H1 (cell line): ENCODE data around the gene TSKU. TPM values are rescaled to one million over a fixed set of nuclear protein-coding genes. Genes with fewer than 3 reads are reported as not detected.

Source experiments
- CTCF ChIA-PET: fragments of 300-600 bp; sonication (Branson Sonifier 250); formaldehyde crosslinking; loops from one replicate; lab custom pipeline; 2021; ENCODE audit not compliant: partially characterized antibody; lab: Charles Lee
- POLR2A ChIA-PET: fragments of 300-600 bp; sonication (Branson Sonifier 250); formaldehyde crosslinking; loops from one replicate; lab custom pipeline; 2021; ENCODE audit warnings: inconsistent platforms; ENCODE audit not compliant: partially characterized antibody; lab: Charles Lee
- DNase-seq, 2 experiments: peaks; one replicate each; pipeline versions ENCODE4 v3.0.0 to v3.0.0-alpha.2; 2010 to 2022; ENCODE audit warnings: low spot score in 2 of 2, low read depth in 1 of 2, mixed read lengths in 1 of 2
- FAIRE-seq: peaks from 2 replicates; lab custom pipeline; 2011; peaks lifted over from hg19 to GRCh38; lab: Jason Lieb, UNC
- H2AFZ ChIP-seq: 2 replicates; pipeline ENCODE4 v1.8.1; 2012; ENCODE audit warnings: low read length, inconsistent platforms
- H2AK5ac ChIP-seq: 2 replicates; pipeline ENCODE4 v1.6.1; 2013; ENCODE audit warnings: low read depth, low read length
- H2BK120ac ChIP-seq: replicated peaks from 2 replicates; pipeline ENCODE3; 2013; ENCODE audit warnings: low read depth, low read length, inconsistent platforms
- H2BK12ac ChIP-seq: 2 replicates; pipeline ENCODE4 v1.6.1; 2013; ENCODE audit warnings: low read depth, low read length
- H2BK15ac ChIP-seq: 2 replicates; pipeline ENCODE4 v1.6.1; 2013; ENCODE audit warnings: low read length
- H2BK20ac ChIP-seq: 2 replicates; pipeline ENCODE4 v1.6.1; 2013; ENCODE audit warnings: low read length
- H2BK5ac ChIP-seq: 2 replicates; pipeline ENCODE4 v1.6.1; 2013; ENCODE audit warnings: low read depth, low read length
- H3K14ac ChIP-seq: 2 replicates; pipeline ENCODE4 v1.6.1; 2013; ENCODE audit warnings: inconsistent platforms; ENCODE audit not compliant: insufficient read length
- H3K18ac ChIP-seq: 2 replicates; pipeline ENCODE4 v1.6.1; 2013; ENCODE audit warnings: low read length; ENCODE audit errors: extremely low read depth
- H3K23ac ChIP-seq: 2 replicates; pipeline ENCODE4 v1.6.1; 2013; ENCODE audit warnings: inconsistent platforms; ENCODE audit not compliant: insufficient read length
- H3K23me2 ChIP-seq: 2 replicates; pipeline ENCODE4 v1.6.1; 2013; ENCODE audit warnings: low read depth, low read length
- H3K27ac ChIP-seq: 2 replicates; pipeline ENCODE4 v1.6.1; 2011; ENCODE audit warnings: low read depth, low read length, inconsistent platforms
- H3K27me3 ChIP-seq, 4 experiments: replicated peaks in 1 of 4; 1 replicate in 1 of 4; 2 replicates in 3 of 4; pipeline versions ENCODE4 v1.6.1 to v1.8.1; 2011 to 2013; ENCODE audit warnings: low read length in 3 of 4, mild to moderate bottlenecking in 3 of 4, inconsistent platforms in 2 of 4, mixed read lengths in 2 of 4, moderate library complexity in 1 of 4; ENCODE audit not compliant: control insufficient read depth in 3 of 4, insufficient read depth in 3 of 4; ENCODE audit errors: extremely low read depth in 1 of 4
- H3K36me3 ChIP-seq, 4 experiments: 2 replicates each; pipeline versions ENCODE4 v1.6.1 to v1.8.1; 2011 to 2013; ENCODE audit warnings: mild to moderate bottlenecking in 4 of 4, low read length in 3 of 4, moderate library complexity in 2 of 4, control low read depth in 1 of 4, inconsistent platforms in 1 of 4; ENCODE audit not compliant: insufficient read depth in 4 of 4, control insufficient read depth in 2 of 4
- H3K4ac ChIP-seq: replicated peaks from 2 replicates; pipeline ENCODE3; 2013; ENCODE audit warnings: low read length, low read depth, mixed read lengths, inconsistent platforms; ENCODE audit not compliant: insufficient read length
- H3K4me1 ChIP-seq, 4 experiments: replicated peaks in 1 of 4; 1 replicate in 1 of 4; 2 replicates in 3 of 4; pipeline versions ENCODE4 v1.6.1 to v1.8.1; 2011 to 2013; ENCODE audit warnings: low read length in 3 of 4, inconsistent platforms in 2 of 4, mixed read lengths in 1 of 4; ENCODE audit not compliant: insufficient read depth in 4 of 4, control insufficient read depth in 3 of 4
- H3K4me2 ChIP-seq, 2 experiments: 2 replicates each; pipeline versions ENCODE4 v1.6.1 to v1.8.1; 2011 to 2013; ENCODE audit warnings: low read depth in 2 of 2, low read length in 2 of 2, control low read depth in 1 of 2, inconsistent platforms in 1 of 2, mild to moderate bottlenecking in 1 of 2; ENCODE audit not compliant: insufficient read depth in 1 of 2
- H3K4me3 ChIP-seq, 4 experiments: fragments of 200-600, 300-600 bp in 1 of 4; sonication (generic), shearing (Covaris generic), sonication (Bioruptor Twin) in 1 of 4; 2 replicates each; pipeline versions ENCODE4 v1.5.1 to v1.8.1; 2011 to 2016; ENCODE audit warnings: low read length in 4 of 4, low read depth in 3 of 4, control low read depth in 2 of 4, inconsistent platforms in 2 of 4, mild to moderate bottlenecking in 2 of 4, mixed read lengths in 1 of 4, moderate library complexity in 1 of 4; ENCODE audit not compliant: insufficient read depth in 2 of 4; ENCODE audit errors: extremely low read depth in 1 of 4
- H3K56ac ChIP-seq: replicated peaks from 2 replicates; pipeline ENCODE3; 2013; ENCODE audit warnings: low read depth, mild to moderate bottlenecking, mixed read lengths, low read length, inconsistent platforms; ENCODE audit not compliant: insufficient read length
- H3K79me1 ChIP-seq: 2 replicates; pipeline ENCODE4 v1.6.1; 2013; ENCODE audit warnings: low read depth, low read length, control low read depth
- H3K79me2 ChIP-seq, 2 experiments: 2 replicates each; pipeline versions ENCODE4 v1.6.1 to v1.8.1; 2012 to 2013; ENCODE audit warnings: low read length in 2 of 2, mild to moderate bottlenecking in 2 of 2, inconsistent platforms in 1 of 2; ENCODE audit not compliant: insufficient read depth in 2 of 2, control insufficient read depth in 1 of 2
- H3K9ac ChIP-seq, 4 experiments: replicated peaks in 1 of 4; 1 replicate in 1 of 4; 2 replicates in 3 of 4; pipeline versions ENCODE4 v1.6.1 to v1.8.1; 2011 to 2013; ENCODE audit warnings: low read depth in 3 of 4, low read length in 3 of 4, control low read depth in 2 of 4, mild to moderate bottlenecking in 2 of 4, moderate library complexity in 2 of 4, inconsistent platforms in 1 of 4; ENCODE audit errors: extremely low read depth in 1 of 4
- H3K9me3 ChIP-seq, 2 experiments: 2 replicates each; pipeline versions ENCODE4 v1.6.1 to v1.8.1; 2012 to 2013; ENCODE audit warnings: mild to moderate bottlenecking in 2 of 2, moderate library complexity in 2 of 2, control low read depth in 1 of 2, inconsistent platforms in 1 of 2, low read depth in 1 of 2, low read length in 1 of 2, mixed read lengths in 1 of 2; ENCODE audit not compliant: insufficient read depth in 2 of 2
- H4K20me1 ChIP-seq, 2 experiments: replicated peaks in 1 of 2; 2 replicates each; pipeline versions ENCODE3 to v1.8.1; 2011 to 2013; ENCODE audit warnings: inconsistent platforms in 2 of 2, low read length in 2 of 2, mild to moderate bottlenecking in 1 of 2; ENCODE audit not compliant: insufficient read depth in 2 of 2, control insufficient read depth in 1 of 2
- H4K5ac ChIP-seq: 2 replicates; pipeline ENCODE4 v1.6.1; 2013; ENCODE audit warnings: low read length, low read depth, mixed read lengths, inconsistent platforms; ENCODE audit not compliant: insufficient read length
- H4K8ac ChIP-seq: 2 replicates; pipeline ENCODE4 v1.8.0; 2013; ENCODE audit warnings: mild to moderate bottlenecking, moderate library complexity, low read length, inconsistent platforms; ENCODE audit not compliant: insufficient read depth; ENCODE audit errors: extremely low read depth
- H4K91ac ChIP-seq: replicated peaks from 2 replicates; pipeline ENCODE3; 2013; ENCODE audit warnings: low read length, mixed read lengths, inconsistent platforms; ENCODE audit not compliant: insufficient read length
- BRCA1 ChIP-seq: IDR thresholded peaks from 2 replicates; pipeline ENCODE4 v1.6.1; 2012; ENCODE audit warnings: low read depth, low read length, improper control_type of control experiment
- CHD2 ChIP-seq: IDR thresholded peaks from 2 replicates; pipeline ENCODE4 v1.6.1; 2012; ENCODE audit warnings: low read length, improper control_type of control experiment
- EGR1 ChIP-seq: IDR thresholded peaks from 2 replicates; pipeline ENCODE4 v1.6.1; 2011; ENCODE audit warnings: low read depth, low read length, borderline replicate concordance
- EZH2 ChIP-seq: fragments of 200-600 bp; sonication (generic); IDR thresholded peaks from 2 replicates; pipeline ENCODE4 v1.7.1; 2012; ENCODE audit warnings: low read depth, mild to moderate bottlenecking, moderate library complexity, low read length, inconsistent platforms; ENCODE audit not compliant: severe bottlenecking
- KDM4A ChIP-seq: IDR thresholded peaks from one replicate; pipeline ENCODE4 v1.7.1; 2012; ENCODE audit warnings: low read depth, mild to moderate bottlenecking, moderate library complexity, low read length, inconsistent platforms; ENCODE audit not compliant: severe bottlenecking
- MAFK ChIP-seq: IDR thresholded peaks from 2 replicates; pipeline ENCODE4 v1.6.1; 2012; ENCODE audit warnings: low read depth, mild to moderate bottlenecking, improper control_type of control experiment, low read length
- NANOG ChIP-seq: IDR thresholded peaks from 2 replicates; pipeline ENCODE4 v1.6.1; 2011; ENCODE audit warnings: low read length, low read depth, mild to moderate bottlenecking, inconsistent platforms; ENCODE audit not compliant: insufficient read depth, poor library complexity, severe bottlenecking
- RAD21 ChIP-seq, 2 experiments: IDR thresholded peaks in 1 of 2; conservative IDR thresholded peaks in 1 of 2; 2 replicates each; pipeline ENCODE4 v1.6.1; 2011; ENCODE audit warnings: low read depth in 2 of 2, low read length in 2 of 2, improper control_type of control experiment in 1 of 2, inconsistent platforms in 1 of 2, mild to moderate bottlenecking in 1 of 2, moderate library complexity in 1 of 2
- RNF2 ChIP-seq: fragments of 200-900, 300-1000 bp; sonication (generic); IDR thresholded peaks from 2 replicates; pipeline ENCODE4 v1.7.1; 2016; ENCODE audit warnings: borderline replicate concordance, low read depth, mild to moderate bottlenecking, antibody characterized with exemption, low read length; ENCODE audit not compliant: poor library complexity, severe bottlenecking; ENCODE audit errors: missing control alignments
- SIX5 ChIP-seq: IDR thresholded peaks from 2 replicates; pipeline ENCODE4 v1.6.1; 2011; ENCODE audit warnings: mild to moderate bottlenecking, low read depth, low read length
- SP2 ChIP-seq: IDR thresholded peaks from 2 replicates; pipeline ENCODE4 v1.6.1; 2012; ENCODE audit warnings: mild to moderate bottlenecking, low read length, inconsistent platforms
- YY1 ChIP-seq: IDR thresholded peaks from 2 replicates; pipeline ENCODE4 v1.6.1; 2011; ENCODE audit warnings: low read depth, mild to moderate bottlenecking, low read length
- WGBS, 2 experiments: shearing (Covaris generic) in 1 of 2; methylation state at CpG; one replicate each; pipeline versions ENCODE4 v1.1.6 to v1.1.7; 2013 to 2015; ENCODE audit warnings: low lambda C conversion rate in 2 of 2, mixed read lengths in 2 of 2, inconsistent platforms in 1 of 2, low coverage in 1 of 2, missing lambda C conversion rate in 1 of 2; ENCODE audit not compliant: insufficient replicate concordance in 2 of 2, insufficient coverage in 1 of 2, insufficient read length in 1 of 2; ENCODE audit errors: extremely low coverage in 1 of 2, missing lambda C conversion rate in 1 of 2; 5-methylcytosine and 5-hydroxymethylcytosine counted together
- polyA plus RNA-seq, 7 experiments: library from polyadenylated mRNA; depleted of rRNA in 3 of 7; stranded (reverse) in 5 of 7; unstranded in 2 of 7; fragments of >200 nt in 5 of 7; fragments of 200-250 nt in 2 of 7; gene quantifications; 1 replicate in 5 of 7; 2 replicates in 1 of 7; 4 replicates in 1 of 7; pipeline versions ENCODE4 v1.2.1 to v1.2.3, GENCODE V29; 2011 to 2013; ENCODE audit warnings: missing spikeins in 2 of 7, mixed read lengths in 2 of 7
- total RNA-seq: library from RNA; stranded (reverse); fragmentation: NEBNext Ultra II Directional; extraction: Animal tissue kit (Norgen Biotek cat#: 25700); gene quantifications from 2 replicates; pipeline ENCODE4 v1.2.1, GENCODE V29; 2021
- TF ChIP-seq, protein P1 (sequence below): IDR thresholded peaks from 2 replicates; pipeline ENCODE4 v1.6.1; 2011; ENCODE audit warnings: low read depth, mild to moderate bottlenecking, low read length; ENCODE audit not compliant: insufficient read depth

The TSKU gene
- total and polyA plus RNA-seq, 2 of the 8 experiments (the other 6 are each of a cell fraction or from before 2014, with no cell fraction given), result 22.8 to 28.4 TPM

DNA sequence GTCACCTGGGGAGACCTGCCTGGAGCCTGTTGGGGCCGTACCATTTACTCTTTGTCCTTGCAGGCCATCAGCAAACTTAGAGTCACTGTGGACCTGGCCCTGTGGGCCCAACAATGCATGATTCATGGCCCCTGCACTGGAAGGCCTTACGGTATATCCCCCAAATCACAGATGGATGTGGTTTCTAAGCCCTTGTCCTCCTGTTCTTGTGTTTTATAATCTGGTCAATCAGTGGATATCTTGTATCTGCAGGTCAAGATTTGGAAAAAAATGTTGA lies 6.2 kb downstream of the TSKU start:
- Histone ChIP-seq H4K8ac (no peak overlapping the region), H3K4me2 (no peak overlapping the region), H3K27ac (no peak overlapping the region), H3K27me3 (no peaks in the 10 kb centered on the region), H3K79me1 (peaks cover 33% of the 10 kb centered on the region), H3K23ac (no peak overlapping the region), H2AK5ac (no peak overlapping the region), H3K36me3 (no peaks in the 10 kb centered on the region; a peak in 1 of 8 replicates), H4K91ac (no peak overlapping the region), H3K4me3 (no peak overlapping the region), H3K9me3 (peaks cover 8 to 10% of the 10 kb centered on the region in 2 experiments; a peak in 3 of 4 replicates), H3K56ac (no peak overlapping the region), H2BK5ac (no peak overlapping the region), H3K14ac (no peak overlapping the region), H3K4me1 (peaks cover 20 to 36% (median 34%) of the 10 kb centered on the region in 4 experiments), H2BK120ac (no peak overlapping the region), H2BK15ac (peak overlapping the region; percentile 63; the same call in 1 of the 2 replicates), H2BK12ac (peak overlapping the region; percentile 46; the same call in 1 of the 2 replicates), H3K4ac (no peak overlapping the region), H3K18ac (no peak overlapping the region), H3K79me2 (peaks cover 38 to 97% of the 10 kb centered on the region in 2 experiments), H3K23me2 (peaks cover 6% of the 10 kb centered on the region), H4K5ac (no peak overlapping the region), H2BK20ac (no peak overlapping the region), H2AFZ (no peak overlapping the region), H4K20me1 (peaks cover 21 to 42% of the 10 kb centered on the region in 2 experiments), H3K9ac (no peak overlapping the region)
- ChIA-PET CTCF (interaction anchor here (1.2 to 3.8 kb wide), 3 partner anchors 10 to 55 kb away, joined by 5 to 33 read pairs (median 6); no protein-coding TSS in a partner anchor), POLR2A (interaction anchor here (1.2 kb wide), 1 partner anchor 9 kb away, joined by 3 read pairs; no protein-coding TSS in a partner anchor)
- DNase-seq (no peak), FAIRE-seq (no peak)
- 79% methylated on average over 2 of the region's 2 CpGs; no CpG with 5 or more reads in 1 of the 2 experiments for WGBS, 2 experiments
- TF ChIP-seq RAD21 (IDR thresholded peaks at IDR 0.05 in 1 of 2, conservative IDR thresholded peaks at IDR 0.05 in 1 of 2; ENCODE audit: low read depth in 2 of 2, low read length in 2 of 2) (no peak), NANOG (no peak), BRCA1 (no peak), CHD2 (no peak), RNF2 (no peak), EGR1 (no peak), SIX5 (no peak), MAFK (no peak), YY1 (no peak), KDM4A (no peak), SP2 (no peak), EZH2 (no peak)
- TF ChIP-seq, protein P1, sequence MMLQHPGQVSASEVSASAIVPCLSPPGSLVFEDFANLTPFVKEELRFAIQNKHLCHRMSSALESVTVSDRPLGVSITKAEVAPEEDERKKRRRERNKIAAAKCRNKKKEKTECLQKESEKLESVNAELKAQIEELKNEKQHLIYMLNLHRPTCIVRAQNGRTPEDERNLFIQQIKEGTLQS, result no peak
